NCI-H69 (cell line): ENCODE data around the gene BCL7C.
"Not testable (repeated sequence)": the region's sequence is repeated elsewhere in the genome, so short reads cannot be mapped to it uniquely, and the experiment has no call there.

Experiments used
- DNase-seq: peaks from one replicate; lab custom pipeline; 2025; lab: John Stamatoyannopoulos, UW

The BCL7C gene

GRCh38 chr16:30893744-30894539 lies at the start of gene BCL7C:
Gene BCL7C, minus strand, starts transcription at chr16:30894077. Its CDS starts 133 bp downstream, at chr16:30893944.
- peak; percentile 96 for DNase-seq

- no peak for DNase-seq
Observed at GRCh38 chr16:30942426-30942806, 48.5 kb upstream of the BCL7C start.

GRCh38 chr16:30941600-30942425 lies 47.9 kb upstream of the BCL7C start:
- peak; percentile 76 for DNase-seq

- DNase-seq, result not testable (repeated sequence)
Observed at GRCh38 chr16:30939571-30939970, 45.7 kb upstream of the BCL7C start.

GRCh38 chr16:30937692-30938091 lies 43.8 kb upstream of the BCL7C start:
- no peak for DNase-seq

- peak; percentile 70 for DNase-seq
Observed at GRCh38 chr16:30934827-30935557, 41.1 kb upstream of the BCL7C start.

GRCh38 chr16:30931068-30931650 lies 37.3 kb upstream of the BCL7C start:
- no peak for DNase-seq

- DNase-seq, result no peak
Observed at GRCh38 chr16:30930160-30930571, 36.3 kb upstream of the BCL7C start.

- no peak for DNase-seq
Observed at GRCh38 chr16:30929167-30929566, 35.3 kb upstream of the BCL7C start.

GRCh38 chr16:30928390-30928789 lies 34.5 kb upstream of the BCL7C start:
- no peak for DNase-seq

- DNase-seq, result peak; percentile 98
Observed at GRCh38 chr16:30927789-30928378, 34.0 kb upstream of the BCL7C start.

GRCh38 chr16:30926937-30927788 lies 33.3 kb upstream of the BCL7C start:
- DNase-seq, result no peak

GRCh38 chr16:30925995-30926811 lies 32.3 kb upstream of the BCL7C start:
- DNase-seq, result no peak

- no peak for DNase-seq
Observed at GRCh38 chr16:30925632-30925987, 31.7 kb upstream of the BCL7C start.

GRCh38 chr16:30924913-30925631 lies 31.2 kb upstream of the BCL7C start:
- no peak for DNase-seq

GRCh38 chr16:30924076-30924912 lies 30.4 kb upstream of the BCL7C start:
- DNase-seq, result peak; percentile 50

GRCh38 chr16:30923554-30924075 lies 29.7 kb upstream of the BCL7C start, which contains the start of gene FBXL19:
Gene FBXL19, plus strand, starts transcription at chr16:30923572. Its CDS starts 2,183 bp downstream, at chr16:30925755.
- DNase-seq, result no peak
